Measurements from ENCODE around the gene ADRA2C. TPM values are rescaled to one million over a fixed set of nuclear protein-coding genes. Genes with fewer than 3 reads are reported as not detected.

ADRA2C gene
- total RNA-seq, 1 experiment from 2014 or later: 23.5 TPM

DNA sequence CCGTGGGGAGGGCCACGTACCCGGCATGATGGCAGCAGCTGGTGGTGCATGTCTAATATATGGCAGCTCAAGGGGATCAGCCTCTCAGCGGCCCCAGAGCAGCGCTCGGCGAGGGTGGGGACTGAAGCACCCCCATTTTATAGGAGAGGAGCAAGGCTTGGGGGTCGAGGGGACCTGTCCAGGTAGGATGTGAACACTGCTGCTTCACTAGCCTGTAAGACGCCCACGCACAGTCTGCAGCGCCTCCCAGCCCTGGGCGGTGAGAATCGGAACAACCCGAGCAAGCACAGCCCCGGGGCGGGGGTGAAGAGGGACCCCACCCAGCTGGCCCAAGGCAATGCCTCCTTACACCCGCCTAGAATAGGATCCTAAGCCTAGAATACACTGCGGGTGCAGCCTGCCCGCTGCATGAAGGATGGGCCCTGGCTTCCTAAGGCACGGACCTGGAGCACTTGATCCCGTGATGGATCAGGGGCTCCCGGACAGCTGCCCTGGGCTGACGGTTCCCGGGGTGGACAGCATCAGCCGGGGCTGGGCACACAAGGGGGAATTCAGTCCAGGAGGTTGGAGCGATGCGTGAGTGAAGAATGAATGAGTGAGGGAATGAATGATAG, 17.6 kb downstream of the ADRA2C start:
- DNase-seq (ENCODE audit: low read depth, low spot score) (no peak), ATAC-seq (peak; percentile 72)
- BruUV-seq (replicated peaks): no TSS peak
- Histone ChIP-seq H3K4me1 (ENCODE audit: control insufficient read depth, insufficient read depth, low read length) (peaks cover 12% of the 10 kb centered on the region), H3K27me3 (ENCODE audit: control insufficient read depth, insufficient read depth, low read length) (no peaks in the 10 kb centered on the region), H3K9me3 (ENCODE audit: control insufficient read depth, insufficient read depth, low read depth, low read length) (no peaks in the 10 kb centered on the region), H3K36me3 (ENCODE audit: control insufficient read depth, insufficient read depth, low read length) (no peaks in the 10 kb centered on the region), H3K4me3 (ENCODE audit: low read depth in 2 of 2, low read length in 2 of 2) (no peak overlapping the region), H3K27ac (ENCODE audit: low read length) (no peak overlapping the region)
- intact Hi-C loops (cut with micrococcal nuclease; ENCODE audit: unreplicated experiment) (no loop called here), in situ Hi-C loops (cut with HindIII; ENCODE audit: low pct_unique_long_range_greater_than_20kb, low sequenced_read_pairs) (no loop called here)
- ChIA-PET CTCF (interaction anchor here (0.6 to 1.6 kb wide), 4 partner anchors 19 to 823 kb away, joined by 3 to 6 read pairs (median 5); no protein-coding TSS in a partner anchor), POLR2A (no interaction called here)
- TF ChIP-seq, protein P1, sequence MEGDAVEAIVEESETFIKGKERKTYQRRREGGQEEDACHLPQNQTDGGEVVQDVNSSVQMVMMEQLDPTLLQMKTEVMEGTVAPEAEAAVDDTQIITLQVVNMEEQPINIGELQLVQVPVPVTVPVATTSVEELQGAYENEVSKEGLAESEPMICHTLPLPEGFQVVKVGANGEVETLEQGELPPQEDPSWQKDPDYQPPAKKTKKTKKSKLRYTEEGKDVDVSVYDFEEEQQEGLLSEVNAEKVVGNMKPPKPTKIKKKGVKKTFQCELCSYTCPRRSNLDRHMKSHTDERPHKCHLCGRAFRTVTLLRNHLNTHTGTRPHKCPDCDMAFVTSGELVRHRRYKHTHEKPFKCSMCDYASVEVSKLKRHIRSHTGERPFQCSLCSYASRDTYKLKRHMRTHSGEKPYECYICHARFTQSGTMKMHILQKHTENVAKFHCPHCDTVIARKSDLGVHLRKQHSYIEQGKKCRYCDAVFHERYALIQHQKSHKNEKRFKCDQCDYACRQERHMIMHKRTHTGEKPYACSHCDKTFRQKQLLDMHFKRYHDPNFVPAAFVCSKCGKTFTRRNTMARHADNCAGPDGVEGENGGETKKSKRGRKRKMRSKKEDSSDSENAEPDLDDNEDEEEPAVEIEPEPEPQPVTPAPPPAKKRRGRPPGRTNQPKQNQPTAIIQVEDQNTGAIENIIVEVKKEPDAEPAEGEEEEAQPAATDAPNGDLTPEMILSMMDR (IDR thresholded peaks at IDR 0.05): peak; percentile 75
- TF ChIP-seq, protein P2, sequence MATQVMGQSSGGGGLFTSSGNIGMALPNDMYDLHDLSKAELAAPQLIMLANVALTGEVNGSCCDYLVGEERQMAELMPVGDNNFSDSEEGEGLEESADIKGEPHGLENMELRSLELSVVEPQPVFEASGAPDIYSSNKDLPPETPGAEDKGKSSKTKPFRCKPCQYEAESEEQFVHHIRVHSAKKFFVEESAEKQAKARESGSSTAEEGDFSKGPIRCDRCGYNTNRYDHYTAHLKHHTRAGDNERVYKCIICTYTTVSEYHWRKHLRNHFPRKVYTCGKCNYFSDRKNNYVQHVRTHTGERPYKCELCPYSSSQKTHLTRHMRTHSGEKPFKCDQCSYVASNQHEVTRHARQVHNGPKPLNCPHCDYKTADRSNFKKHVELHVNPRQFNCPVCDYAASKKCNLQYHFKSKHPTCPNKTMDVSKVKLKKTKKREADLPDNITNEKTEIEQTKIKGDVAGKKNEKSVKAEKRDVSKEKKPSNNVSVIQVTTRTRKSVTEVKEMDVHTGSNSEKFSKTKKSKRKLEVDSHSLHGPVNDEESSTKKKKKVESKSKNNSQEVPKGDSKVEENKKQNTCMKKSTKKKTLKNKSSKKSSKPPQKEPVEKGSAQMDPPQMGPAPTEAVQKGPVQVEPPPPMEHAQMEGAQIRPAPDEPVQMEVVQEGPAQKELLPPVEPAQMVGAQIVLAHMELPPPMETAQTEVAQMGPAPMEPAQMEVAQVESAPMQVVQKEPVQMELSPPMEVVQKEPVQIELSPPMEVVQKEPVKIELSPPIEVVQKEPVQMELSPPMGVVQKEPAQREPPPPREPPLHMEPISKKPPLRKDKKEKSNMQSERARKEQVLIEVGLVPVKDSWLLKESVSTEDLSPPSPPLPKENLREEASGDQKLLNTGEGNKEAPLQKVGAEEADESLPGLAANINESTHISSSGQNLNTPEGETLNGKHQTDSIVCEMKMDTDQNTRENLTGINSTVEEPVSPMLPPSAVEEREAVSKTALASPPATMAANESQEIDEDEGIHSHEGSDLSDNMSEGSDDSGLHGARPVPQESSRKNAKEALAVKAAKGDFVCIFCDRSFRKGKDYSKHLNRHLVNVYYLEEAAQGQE (IDR thresholded peaks at IDR 0.05; ENCODE audit: insufficient read depth in 1 of 2, low read depth in 2 of 2, low read length in 1 of 2): no peak

DNA sequence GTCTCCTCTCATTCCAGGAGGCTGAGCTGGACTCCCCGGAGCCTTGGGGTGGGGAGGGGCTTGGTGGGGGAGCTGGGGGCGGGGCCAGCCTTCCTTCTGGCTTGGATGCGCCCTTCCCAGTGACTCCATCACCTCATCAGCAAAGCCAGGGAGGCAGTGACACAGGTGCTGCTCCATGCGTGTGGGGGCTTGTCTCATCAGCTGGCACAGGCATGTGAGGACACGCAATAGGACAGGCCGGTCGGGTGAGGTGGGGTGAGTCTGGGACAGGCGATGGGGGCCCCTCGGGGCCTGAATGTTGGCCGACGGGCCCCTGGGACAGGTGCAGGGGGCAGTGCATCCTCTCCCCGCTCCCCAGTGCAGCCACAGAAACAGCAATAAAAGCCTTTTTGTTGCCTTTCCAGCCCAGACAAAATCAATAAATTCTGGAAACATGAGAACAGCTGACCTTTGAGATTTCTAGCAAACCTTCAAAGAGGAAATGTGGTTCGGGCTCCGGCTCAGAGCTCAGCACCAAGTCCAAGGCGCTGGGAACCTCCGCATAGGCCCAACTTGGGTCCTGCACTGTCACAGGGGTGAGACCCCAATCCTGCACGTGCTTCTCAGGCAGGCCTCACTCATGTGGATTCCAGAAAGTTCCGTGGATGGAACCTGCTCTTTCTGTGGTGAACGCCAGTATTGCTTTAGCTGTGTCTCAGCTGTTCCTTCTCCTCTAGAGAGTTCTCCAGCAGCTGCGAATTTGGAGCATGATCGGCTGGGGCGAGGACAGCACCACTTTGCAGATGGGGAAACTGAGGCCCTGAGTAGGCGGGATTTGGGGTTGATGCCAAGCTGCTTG, 18.5 kb downstream of the ADRA2C start:
- TF ChIP-seq, protein P2 (IDR thresholded peaks at IDR 0.05; ENCODE audit: insufficient read depth in 1 of 2, low read depth in 2 of 2, low read length in 1 of 2): no peak
- TF ChIP-seq TCF7L2 (IDR thresholded peaks at IDR 0.05; ENCODE audit: low read depth, low read length): no peak
- H3K4me3 ChIP-seq (ENCODE audit: low read depth in 2 of 2, low read length in 2 of 2): no peak overlapping the region
- no peak overlapping the region for H3K27ac ChIP-seq (ENCODE audit: low read length)
- DNase-seq (ENCODE audit: low read depth, low spot score) (no peak), ATAC-seq (no peak)
- H3K27me3 ChIP-seq (ENCODE audit: control insufficient read depth, insufficient read depth, low read length): no peaks in the 10 kb centered on the region
- POLR2A ChIA-PET: no interaction called here
- no peaks in the 10 kb centered on the region for H3K36me3 ChIP-seq (ENCODE audit: control insufficient read depth, insufficient read depth, low read length)
- no peaks in the 10 kb centered on the region for H3K9me3 ChIP-seq (ENCODE audit: control insufficient read depth, insufficient read depth, low read depth, low read length)
- in situ Hi-C loops (cut with HindIII; ENCODE audit: low pct_unique_long_range_greater_than_20kb, low sequenced_read_pairs) (no loop called here), intact Hi-C loops (cut with micrococcal nuclease; ENCODE audit: unreplicated experiment) (no loop called here)
- peaks cover 12% of the 10 kb centered on the region for H3K4me1 ChIP-seq (ENCODE audit: control insufficient read depth, insufficient read depth, low read length)
- CTCF ChIA-PET: interaction anchor here (0.7 to 1.6 kb wide), 3 partner anchors 19 to 823 kb away, joined by 4 to 6 read pairs (median 6); no protein-coding TSS in a partner anchor
- BruUV-seq (replicated peaks): no TSS peak

Data from Panc1 (cell line).